Measurements from ENCODE around the gene ASF1A.

DNA sequence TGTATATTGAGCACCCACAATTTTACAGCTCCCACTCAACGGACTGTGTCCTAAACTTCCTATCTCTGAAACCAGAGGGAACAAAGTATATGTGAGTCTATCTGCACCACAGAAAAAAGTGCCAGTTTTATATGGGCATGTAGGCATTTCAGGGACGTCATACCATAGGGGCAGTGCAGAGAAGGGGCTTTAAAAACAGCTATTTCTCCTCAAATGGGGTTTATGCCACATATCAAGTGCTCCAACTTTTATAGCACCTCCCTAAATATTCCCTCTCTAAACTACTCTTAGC lies 28.9 kb upstream of the ASF1A start:
- TF ChIP-seq POLR2A (IDR thresholded peaks at IDR 0.05; ENCODE audit: low read length) (no peak), GATA1 (IDR thresholded peaks at IDR 0.05; ENCODE audit: low read depth, low read length) (no peak)

Measured in erythroblast (primary cell).